Adrenal gland (tissue), 12 donors: ENCODE data around the gene OXNAD1. TPM values are rescaled to one million over a fixed set of nuclear protein-coding genes. Genes with fewer than 3 reads are reported as not detected.

Experiments used
- DNase-seq, 7 donors: peaks; one replicate each; pipeline ENCODE4 v3.0.0-alpha.2; 2019 to 2020
- H3K27ac ChIP-seq, 5 donors: fragments of 200-600 bp; sonication (generic) in 4 of 5; 1 replicate in 3 of 5; 2 replicates in 2 of 5; pipeline versions ENCODE4 v1.5.1 to v1.8.0; 2016 to 2020; ENCODE audit warnings: mild to moderate bottlenecking in 1 of 5
- H3K27me3 ChIP-seq: fragments of 200-600 bp; 2 replicates; pipeline ENCODE4 v1.8.0; 2021
- H3K36me3 ChIP-seq, 2 donors: fragments of 200-600 bp; replicated peaks in 1 of 2; 1 replicate in 1 of 2; 2 replicates in 1 of 2; pipeline versions ENCODE4 v1.5.1 to v1.8.0; 2018 to 2022
- H3K4me1 ChIP-seq, 2 donors: fragments of 200-600 bp; replicated peaks in 1 of 2; 1 replicate in 1 of 2; 2 replicates in 1 of 2; pipeline versions ENCODE4 v1.5.1 to v1.8.0; 2018 to 2021
- H3K4me3 ChIP-seq, 4 donors: fragments of 200-600 bp; sonication (generic) in 3 of 4; one replicate each; pipeline ENCODE4 v1.5.1; 2016 to 2018
- H3K9me3 ChIP-seq, 3 donors: fragments of 200-600 bp; sonication (generic) in 1 of 3; replicated peaks in 1 of 3; 1 replicate in 2 of 3; 2 replicates in 1 of 3; pipeline versions ENCODE4 v1.5.1 to v1.8.0; 2016 to 2021
- CTCF ChIP-seq, 6 experiments: fragments of 450-650 bp in 4 of 6; fragments of 200-600 bp in 2 of 6; sonication (generic) in 1 of 6; IDR thresholded peaks; 1 replicate in 5 of 6; 2 replicates in 1 of 6; pipeline versions ENCODE4 v1.5.1 to v1.8.0; 2016 to 2021; ENCODE audit warnings: antibody characterized with exemption in 6 of 6, mild to moderate bottlenecking in 2 of 6, moderate library complexity in 1 of 6
- POLR2A ChIP-seq, 2 donors: fragments of 450-650 bp; IDR thresholded peaks; one replicate each; pipeline ENCODE4 v1.6.1; 2017; ENCODE audit warnings: antibody characterized with exemption in 2 of 2, mild to moderate bottlenecking in 2 of 2, moderate library complexity in 1 of 2
- WGBS, 4 donors: extraction: QIAGEN DNeasy Blood & Tissue Kit in 2 of 4; methylation state at CpG; one replicate each; pipeline versions ENCODE4 v1.1.5 to v1.1.7; 2013 to 2017; 5-methylcytosine and 5-hydroxymethylcytosine counted together
- intact Hi-C, 2 donors: fragments of 100-400 bp; cut with DNase I; formaldehyde crosslinking; loops; one replicate each; pipeline versions ENCODE4 v1.14.1 to v1.15.0; 2022 to 2023
- polyA plus RNA-seq, 3 donors: library from polyadenylated mRNA; stranded (reverse); fragments of 200-250 nt in 2 of 3; fragments of 350-450 nt in 1 of 3; fragmentation: Illumina TruSeq in 1 of 3; extraction: RNeasy Lipid Tissue Mini Kit (QIAGEN cat#74804) in 1 of 3; gene quantifications; one replicate each; pipeline ENCODE4 v1.2.3, GENCODE V29; 2013 to 2014
- total RNA-seq, 9 donors: library from RNA; depleted of rRNA in 4 of 9; stranded (reverse); fragments of >200 nt in 4 of 9; fragments of 120-200 nt in 1 of 9; fragmentation: NEBNext Ultra II Directional in 1 of 9; extraction: Animal tissue kit (Norgen Biotek cat#: 25700) in 1 of 9; gene quantifications; one replicate each; pipeline versions ENCODE4 v1.1.0 to v1.2.4, GENCODE V29; 2013 to 2023
- donor health status: healthy with polysubstance abuse.
- donor health status: Bipolar disorder and iron deficiency.
- donor health status: DM: yes; HTN: yes; CAD: no.
- donor health status: DM: no; HTN: no; CAD: no.
- donor health status: DM: no; HTN: no; CAD: no.
- donor health status: DM: yes; HTN: yes; CAD: no.

Gene OXNAD1
- total and polyA plus RNA-seq, 12 donors = 3.6 to 22.2 (median 11.2) TPM

- no peaks in the 10 kb centered on the region for H3K36me3 ChIP-seq
- no peaks in the 10 kb centered on the region for H3K9me3 ChIP-seq
- 72 to 86% (median 80%) methylated on average over 10 to 15 of the region's 15 CpGs for WGBS, 4 donors
- H3K27me3 ChIP-seq = no peaks in the 10 kb centered on the region
- TF ChIP-seq POLR2A (IDR thresholded peaks at IDR 0.05) (no peak), CTCF (IDR thresholded peaks at IDR 0.05) (no peak)
- DNase-seq = peak in 3 of 7 donors; percentile 18 to 19 (median 19)
- H3K27ac ChIP-seq = peak overlapping the region in 1 of 5 donors; percentile 7
- H3K4me1 ChIP-seq = peaks cover 0 to 12% of the 10 kb centered on the region in 2 donors
- intact Hi-C loops = no loop called here
- H3K4me3 ChIP-seq = no peak overlapping the region
Measured at GRCh38 chr3:16337856-16338540, 73.0 kb downstream of the OXNAD1 start.

- Histone ChIP-seq H3K4me3 (no peak overlapping the region), H3K27ac (no peak overlapping the region), H3K4me1 (peaks cover 0 to 12% of the 10 kb centered on the region in 2 donors), H3K36me3 (no peaks in the 10 kb centered on the region), H3K9me3 (no peaks in the 10 kb centered on the region), H3K27me3 (no peaks in the 10 kb centered on the region)
- intact Hi-C loops = no loop called here
- TF ChIP-seq CTCF (IDR thresholded peaks at IDR 0.05) = no peak
- no peak for TF ChIP-seq POLR2A (IDR thresholded peaks at IDR 0.05)
- peak in 6 of 7 donors; percentile 28 to 69 (median 55) for DNase-seq
- 27 to 47% (median 37%) methylated on average over 1 of the region's 1 CpG for WGBS, 4 donors
Measured at GRCh38 chr3:16338999-16339398, 74.0 kb downstream of the OXNAD1 start.

DNA sequence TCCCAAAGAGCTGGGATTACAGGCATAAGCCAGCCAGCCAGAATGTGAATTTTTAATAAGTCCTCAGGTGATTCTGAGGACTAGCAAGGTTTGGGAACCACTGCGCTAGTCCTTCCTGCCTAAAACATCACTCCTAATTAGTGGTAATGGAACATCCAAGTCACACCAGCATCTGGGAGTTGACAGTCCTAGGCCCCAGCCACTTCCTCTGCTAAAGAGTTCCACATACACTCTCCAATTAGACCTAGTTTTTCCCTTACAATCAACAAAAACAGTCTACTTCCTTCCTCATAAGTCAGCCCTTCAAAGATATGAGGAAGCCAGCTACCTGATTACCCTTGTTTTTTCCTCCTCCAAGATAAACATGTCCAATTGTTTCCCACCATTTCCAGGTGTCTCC lies 78.1 kb downstream of the OXNAD1 start:
- intact Hi-C loops = no loop called here
- peaks cover 0 to 8% of the 10 kb centered on the region in 2 donors for H3K4me1 ChIP-seq
- 86 to 100% (median 97%) methylated on average over 1 of the region's 1 CpG for WGBS, 4 donors

More for the DNA sequence above, 78.1 kb downstream of the OXNAD1 start:
- DNase-seq = no peak
- no peak for TF ChIP-seq POLR2A (IDR thresholded peaks at IDR 0.05)
- TF ChIP-seq CTCF (IDR thresholded peaks at IDR 0.05) = no peak
- no peak overlapping the region for H3K4me3 ChIP-seq
- no peaks in the 10 kb centered on the region for H3K36me3 ChIP-seq
- H3K27ac ChIP-seq = no peak overlapping the region
- no peaks in the 10 kb centered on the region for H3K9me3 ChIP-seq
- H3K27me3 ChIP-seq = no peaks in the 10 kb centered on the region
